Measurements from ENCODE around the gene SSH2.

Gene SSH2

DNA sequence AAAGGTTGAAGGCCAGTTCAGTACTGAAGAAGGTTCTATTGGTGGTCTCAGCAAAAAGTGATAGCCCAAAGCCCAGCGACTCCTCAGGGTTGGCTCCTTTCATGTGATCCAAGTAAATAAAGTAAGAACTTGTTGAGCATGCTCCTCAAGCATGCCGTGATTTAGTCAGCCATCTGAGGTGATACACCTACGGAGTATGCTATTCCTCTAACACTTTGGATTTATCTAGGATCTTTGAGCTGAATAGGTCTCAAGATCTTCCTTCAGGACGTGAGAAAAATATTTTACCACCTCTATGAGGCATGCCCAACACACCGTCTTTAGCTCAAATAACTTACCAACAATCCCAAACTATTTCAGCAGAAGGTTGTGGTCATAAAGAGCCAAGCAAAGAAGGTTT lies 154.0 kb downstream of the SSH2 start:
- no peak for DNase-seq

- no peak for DNase-seq
These were observed 157.0 kb downstream of the SSH2 start for GRCh38 chr17:29772981-29773380.

- DNase-seq: no peak
These were observed 158.5 kb downstream of the SSH2 start for GRCh38 chr17:29771546-29771945.

DNA sequence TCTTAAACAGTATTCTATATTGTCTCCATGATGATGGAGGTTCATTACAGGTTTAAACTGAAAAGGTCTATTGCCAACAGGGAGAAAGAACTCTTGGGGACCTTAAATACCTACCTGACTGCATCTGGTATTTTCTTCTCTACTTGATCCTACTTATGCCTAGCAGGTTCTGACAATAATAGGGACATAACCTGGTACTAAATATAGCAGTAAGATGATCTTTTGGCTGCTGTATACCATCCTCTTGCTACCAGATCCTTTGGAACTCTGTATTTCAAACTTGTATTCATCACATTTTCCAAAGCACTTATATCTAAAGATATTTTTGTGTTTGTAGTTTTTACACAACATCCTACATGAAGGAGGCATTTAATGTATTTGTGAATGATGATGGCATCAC lies 160.8 kb downstream of the SSH2 start:
- DNase-seq: no peak

- DNase-seq: no peak
These were observed 163.2 kb downstream of the SSH2 start for GRCh38 chr17:29766796-29767327.

GRCh38 chr17:29764748-29765147 lies 165.3 kb downstream of the SSH2 start:
- DNase-seq: no peak

DNA sequence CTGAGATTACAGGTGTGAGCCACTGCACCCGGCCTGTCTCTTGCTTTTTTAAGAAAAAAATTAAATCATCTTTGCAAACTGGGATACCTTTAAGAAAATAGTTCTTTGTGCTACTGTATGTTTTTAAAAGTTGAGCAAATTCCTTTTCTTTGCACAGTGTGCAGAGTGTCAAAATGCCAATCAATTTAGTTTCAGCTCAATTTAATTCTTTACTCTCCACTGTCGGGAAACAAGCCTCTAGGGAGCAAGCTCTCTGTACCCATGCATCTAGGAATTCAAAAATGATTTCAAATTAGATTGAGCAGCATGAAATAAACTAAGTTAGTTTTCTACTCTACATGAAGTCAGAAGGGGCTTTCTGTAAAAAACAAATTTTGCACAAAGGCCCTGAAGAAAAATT lies 165.8 kb downstream of the SSH2 start:
- no peak for DNase-seq

DNA sequence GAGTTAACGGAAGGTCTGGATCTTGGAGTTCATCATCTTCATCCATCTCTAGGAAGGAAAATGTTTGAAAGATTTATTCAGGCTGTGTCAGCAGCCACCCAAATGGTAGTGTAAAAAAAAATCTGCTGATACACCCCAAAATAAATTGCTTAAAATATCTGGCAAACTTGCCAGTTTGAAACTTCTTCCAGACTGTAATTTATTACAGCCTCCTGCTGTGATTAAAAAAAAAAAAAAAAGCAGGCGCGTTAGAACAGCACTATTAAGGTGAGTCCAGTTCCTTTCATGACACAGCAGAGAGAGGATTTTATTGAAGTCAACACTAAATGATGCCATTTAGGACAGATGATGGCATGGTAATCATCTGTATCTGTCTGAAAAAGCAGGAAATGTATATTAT lies 166.8 kb downstream of the SSH2 start:
- DNase-seq: no peak

GRCh38 chr17:29761040-29761761 lies 168.8 kb downstream of the SSH2 start:
- peak; percentile 31 for DNase-seq

- DNase-seq: no peak
These were observed 169.6 kb downstream of the SSH2 start for GRCh38 chr17:29760279-29761039.

GRCh38 chr17:29758255-29758654 lies 171.8 kb downstream of the SSH2 start:
- DNase-seq: no peak

GRCh38 chr17:29757788-29758187 lies 172.2 kb downstream of the SSH2 start:
- DNase-seq: no peak

- DNase-seq: no peak
These were observed 176.1 kb downstream of the SSH2 start for GRCh38 chr17:29753845-29754439.

- DNase-seq: no peak
These were observed 180.8 kb downstream of the SSH2 start for GRCh38 chr17:29749045-29749825.

DNA sequence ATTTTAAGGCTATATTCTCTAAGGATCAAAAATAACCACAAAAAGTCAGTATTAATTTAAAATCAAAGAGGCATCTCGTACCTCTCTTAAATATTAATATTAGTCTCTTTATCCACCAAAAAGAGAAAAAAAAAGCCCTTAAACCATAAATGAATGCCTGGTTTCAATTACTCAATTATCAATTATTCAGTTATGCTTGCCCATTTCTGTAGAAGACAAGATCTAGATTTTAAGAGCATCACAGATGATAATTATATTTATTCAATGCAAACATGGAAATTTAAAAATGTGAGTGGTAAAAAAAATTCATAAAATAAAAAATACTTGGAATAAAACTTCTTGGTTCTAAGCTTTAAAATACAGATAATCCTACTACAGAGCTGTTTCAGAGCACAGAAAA lies 181.6 kb downstream of the SSH2 start:
- DNase-seq: no peak

DNA sequence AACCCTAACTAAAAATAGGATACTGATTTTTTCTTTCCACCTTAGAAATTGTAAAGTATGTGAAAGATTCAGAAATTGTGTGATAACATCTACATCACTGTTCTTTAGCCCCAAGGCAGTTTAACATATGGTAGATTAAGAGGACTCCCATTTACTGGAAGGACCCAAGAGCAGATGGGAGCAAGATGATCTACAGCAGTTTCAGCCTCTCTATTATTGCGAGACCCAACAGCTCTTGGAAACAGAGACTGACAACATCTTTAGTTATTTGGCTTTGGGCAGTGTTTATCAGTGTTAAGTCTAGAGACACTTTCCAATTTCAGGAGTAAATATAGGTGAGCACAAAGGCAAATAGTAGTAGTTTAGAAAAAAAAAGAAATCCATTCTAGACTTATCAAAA lies 182.4 kb downstream of the SSH2 start:
- no peak for DNase-seq

- no peak for DNase-seq
These were observed 183.4 kb downstream of the SSH2 start for GRCh38 chr17:29746669-29747068.

- DNase-seq: no peak
These were observed 185.9 kb downstream of the SSH2 start for GRCh38 chr17:29744121-29744520.

DNA sequence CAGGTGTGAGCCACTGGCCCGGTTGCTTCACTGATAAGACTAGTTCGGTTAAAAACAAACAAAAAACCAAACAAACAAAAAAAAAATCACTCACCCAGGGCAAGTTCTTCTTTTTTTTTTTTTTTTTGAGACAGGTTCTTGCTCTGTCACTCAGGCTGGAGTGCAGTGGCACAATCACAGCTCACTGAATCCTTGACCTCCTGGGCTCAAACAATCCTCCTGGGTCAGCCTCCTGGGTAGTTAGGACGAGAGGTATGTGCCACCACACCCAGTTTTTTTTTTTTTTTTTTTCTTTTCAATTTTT lies 187.9 kb downstream of the SSH2 start:
- no peak for DNase-seq

GRCh38 chr17:29740017-29740416 lies 190.0 kb downstream of the SSH2 start:
- DNase-seq: no peak

DNA sequence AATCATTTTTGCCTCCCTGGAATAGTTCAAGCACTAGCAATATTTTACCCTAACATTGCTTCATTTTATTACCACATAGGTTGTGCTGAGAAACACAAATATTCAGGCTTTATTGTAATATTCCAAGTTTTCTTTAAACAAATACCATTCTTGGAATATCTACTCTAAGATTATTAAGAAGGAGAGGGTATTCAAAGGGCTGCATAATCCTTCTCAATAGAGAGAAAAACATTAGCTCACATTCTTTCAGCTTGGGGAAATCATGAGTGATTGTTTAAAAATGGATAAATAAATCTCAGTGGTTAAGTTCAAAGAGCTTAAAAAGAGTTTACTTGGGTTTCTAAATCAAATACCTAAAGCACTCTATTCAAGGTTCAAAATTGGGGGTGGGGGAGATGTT lies 195.4 kb downstream of the SSH2 start:
- DNase-seq: no peak

GRCh38 chr17:29733166-29733565 lies 196.9 kb downstream of the SSH2 start:
- no peak for DNase-seq

GRCh38 chr17:29732613-29733012 lies 197.4 kb downstream of the SSH2 start:
- DNase-seq: no peak
